Fibroblast of lung (primary cell): ENCODE measurements around the gene LBHD2.

Source experiments
- CTCF ChIP-seq, 2 donors: IDR thresholded peaks in 1 of 2; conservative IDR thresholded peaks in 1 of 2; 1 replicate in 1 of 2; 2 replicates in 1 of 2; pipeline ENCODE4 v1.5.1; 2011 to 2012; ENCODE audit warnings: low read length in 2 of 2, control low read depth in 1 of 2, inconsistent platforms in 1 of 2, low read depth in 1 of 2, mild to moderate bottlenecking in 1 of 2
- EZH2 ChIP-seq: IDR thresholded peaks from 2 replicates; pipeline ENCODE4 v1.5.1; 2012; ENCODE audit warnings: low read length, control low read depth, mild to moderate bottlenecking; ENCODE audit errors: missing control alignments

GRCh38 chr14:103045371-103045869 lies 38.6 kb upstream of the LBHD2 start:
- TF ChIP-seq EZH2 (no peak), CTCF (conservative IDR thresholded peaks at IDR 0.05 in 1 of 2, IDR thresholded peaks at IDR 0.05 in 1 of 2; ENCODE audit: low read depth in 1 of 2, low read length in 2 of 2) (no peak)
